ENCODE results near the gene ARHGEF39. TPM values are rescaled to one million over a fixed set of nuclear protein-coding genes. Genes with fewer than 3 reads are reported as not detected.
"Not testable (repeated sequence)": the region's sequence is repeated elsewhere in the genome, so short reads cannot be mapped to it uniquely, and the experiment has no call there.

The ARHGEF39 gene
- total RNA-seq, 1 donor from 2014 or later, result 1.2 TPM

DNA sequence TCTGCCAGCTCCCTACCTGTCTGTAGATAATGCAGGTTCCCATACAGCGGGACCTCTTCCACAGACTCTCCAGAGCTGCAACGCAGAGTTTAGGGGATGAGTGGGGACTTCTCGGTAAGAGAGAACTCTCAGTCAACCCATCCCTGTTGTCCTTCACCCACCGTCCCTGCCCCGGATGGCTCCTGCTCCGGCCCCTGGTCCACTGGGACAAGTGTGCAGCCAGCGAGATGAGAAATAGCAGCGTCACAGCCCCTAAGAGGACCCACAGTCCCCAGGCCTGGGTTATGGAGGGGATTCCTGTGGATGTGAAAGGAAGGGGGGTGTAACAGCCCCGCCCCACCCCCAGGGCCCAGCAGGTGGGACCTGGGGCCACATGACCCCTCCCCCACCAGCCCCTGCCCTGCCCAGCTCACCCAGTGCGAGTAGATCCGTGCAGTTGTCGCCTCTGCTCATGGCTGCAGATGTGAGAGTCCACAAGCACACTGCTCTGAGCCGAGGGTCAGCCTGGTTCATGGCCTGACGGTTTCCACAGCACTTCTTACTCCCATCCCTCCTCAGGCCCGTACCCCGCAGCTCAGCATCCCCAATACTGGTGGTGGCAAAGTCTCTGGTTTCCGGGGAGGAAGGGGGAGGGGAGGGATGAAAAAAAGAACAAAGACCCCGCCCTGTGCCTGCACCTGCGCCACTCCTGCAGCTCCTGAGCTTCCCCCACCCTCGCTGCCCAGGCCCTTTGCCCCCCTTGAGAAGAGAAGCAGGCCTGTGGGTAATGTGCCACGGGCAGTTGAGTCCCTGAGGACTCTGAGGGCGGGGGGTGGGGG lies 14.4 kb downstream of the ARHGEF39 start, which contains the start of gene SIT1:
SIT1 (minus strand) TSS at position 591 of the 818 bp plus-strand sequence; CDS start at position 513, 78 bp downstream.
- TF ChIP-seq, protein P1, sequence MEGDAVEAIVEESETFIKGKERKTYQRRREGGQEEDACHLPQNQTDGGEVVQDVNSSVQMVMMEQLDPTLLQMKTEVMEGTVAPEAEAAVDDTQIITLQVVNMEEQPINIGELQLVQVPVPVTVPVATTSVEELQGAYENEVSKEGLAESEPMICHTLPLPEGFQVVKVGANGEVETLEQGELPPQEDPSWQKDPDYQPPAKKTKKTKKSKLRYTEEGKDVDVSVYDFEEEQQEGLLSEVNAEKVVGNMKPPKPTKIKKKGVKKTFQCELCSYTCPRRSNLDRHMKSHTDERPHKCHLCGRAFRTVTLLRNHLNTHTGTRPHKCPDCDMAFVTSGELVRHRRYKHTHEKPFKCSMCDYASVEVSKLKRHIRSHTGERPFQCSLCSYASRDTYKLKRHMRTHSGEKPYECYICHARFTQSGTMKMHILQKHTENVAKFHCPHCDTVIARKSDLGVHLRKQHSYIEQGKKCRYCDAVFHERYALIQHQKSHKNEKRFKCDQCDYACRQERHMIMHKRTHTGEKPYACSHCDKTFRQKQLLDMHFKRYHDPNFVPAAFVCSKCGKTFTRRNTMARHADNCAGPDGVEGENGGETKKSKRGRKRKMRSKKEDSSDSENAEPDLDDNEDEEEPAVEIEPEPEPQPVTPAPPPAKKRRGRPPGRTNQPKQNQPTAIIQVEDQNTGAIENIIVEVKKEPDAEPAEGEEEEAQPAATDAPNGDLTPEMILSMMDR (IDR thresholded peaks at IDR 0.05; ENCODE audit: insufficient read depth, low read length, poor library complexity, severe bottlenecking), result no peak
- H3K36me3 ChIP-seq (ENCODE audit: control insufficient read depth, insufficient read depth, low read length), result no peaks in the 10 kb centered on the region

DNA sequence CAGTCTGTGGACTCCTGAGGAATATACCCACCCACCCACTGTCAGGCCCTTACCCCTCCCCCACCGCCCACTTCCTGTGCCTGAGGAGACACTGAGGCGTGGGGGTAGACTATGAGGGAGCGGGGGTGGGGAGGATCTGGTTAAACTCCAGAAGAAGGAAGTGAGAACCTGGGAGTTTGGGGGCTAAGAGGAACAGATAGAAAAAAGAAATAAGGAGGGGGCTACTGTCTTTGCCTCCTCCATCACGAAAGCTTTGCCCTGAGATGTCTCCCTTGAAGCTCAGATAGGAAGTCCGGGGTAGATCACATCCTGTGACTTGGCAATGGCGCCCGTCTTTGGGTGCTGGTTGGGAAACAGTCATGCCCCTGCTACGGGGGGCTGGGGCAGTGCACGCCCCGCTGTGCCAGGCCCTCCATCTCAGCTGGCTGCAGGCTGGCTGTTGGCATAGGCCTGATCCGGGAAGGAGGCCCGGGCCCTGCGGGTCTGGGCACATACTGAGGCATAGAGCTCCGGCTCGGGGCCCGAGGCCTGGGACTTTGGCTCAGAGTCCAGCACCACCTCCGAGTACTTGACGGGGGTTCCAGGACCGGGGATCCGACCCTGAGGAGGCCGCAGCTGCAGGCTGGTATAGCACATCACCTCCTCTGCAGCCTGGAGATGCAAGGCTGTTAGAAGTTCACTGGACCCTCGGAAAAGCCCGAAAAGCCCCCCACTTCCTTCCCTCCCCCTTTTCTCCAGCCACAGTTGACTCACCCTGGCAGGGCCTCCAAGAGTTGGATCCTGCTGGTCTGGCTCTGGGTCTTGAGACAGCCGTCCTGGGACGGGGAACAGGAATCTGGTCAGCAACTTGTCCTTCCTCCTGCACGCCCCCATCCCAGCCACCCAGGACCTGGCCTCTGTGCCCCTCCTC lies 15.3 kb downstream of the ARHGEF39 start:
- Histone ChIP-seq H3K27me3 (ENCODE audit: control insufficient read depth, insufficient read depth, low read length) (no peaks in the 10 kb centered on the region), H3K4me3 (ENCODE audit: low read depth, low read length) (no peak overlapping the region), H3K36me3 (ENCODE audit: control insufficient read depth, insufficient read depth, low read length) (no peaks in the 10 kb centered on the region)
- no peak for DNase-seq (ENCODE audit: low read depth)
- TF ChIP-seq, protein P1 (IDR thresholded peaks at IDR 0.05; ENCODE audit: insufficient read depth, low read length, poor library complexity, severe bottlenecking), result no peak

More for the DNA sequence above, 14.4 kb downstream of the ARHGEF39 start, which contains the start of gene SIT1:
- H3K4me3 ChIP-seq (ENCODE audit: low read depth, low read length), result no peak within 1 kb of the TSS
- DNase-seq (ENCODE audit: low read depth), result no peak
- H3K27me3 ChIP-seq (ENCODE audit: control insufficient read depth, insufficient read depth, low read length), result no peaks in the 10 kb centered on the region

DNA sequence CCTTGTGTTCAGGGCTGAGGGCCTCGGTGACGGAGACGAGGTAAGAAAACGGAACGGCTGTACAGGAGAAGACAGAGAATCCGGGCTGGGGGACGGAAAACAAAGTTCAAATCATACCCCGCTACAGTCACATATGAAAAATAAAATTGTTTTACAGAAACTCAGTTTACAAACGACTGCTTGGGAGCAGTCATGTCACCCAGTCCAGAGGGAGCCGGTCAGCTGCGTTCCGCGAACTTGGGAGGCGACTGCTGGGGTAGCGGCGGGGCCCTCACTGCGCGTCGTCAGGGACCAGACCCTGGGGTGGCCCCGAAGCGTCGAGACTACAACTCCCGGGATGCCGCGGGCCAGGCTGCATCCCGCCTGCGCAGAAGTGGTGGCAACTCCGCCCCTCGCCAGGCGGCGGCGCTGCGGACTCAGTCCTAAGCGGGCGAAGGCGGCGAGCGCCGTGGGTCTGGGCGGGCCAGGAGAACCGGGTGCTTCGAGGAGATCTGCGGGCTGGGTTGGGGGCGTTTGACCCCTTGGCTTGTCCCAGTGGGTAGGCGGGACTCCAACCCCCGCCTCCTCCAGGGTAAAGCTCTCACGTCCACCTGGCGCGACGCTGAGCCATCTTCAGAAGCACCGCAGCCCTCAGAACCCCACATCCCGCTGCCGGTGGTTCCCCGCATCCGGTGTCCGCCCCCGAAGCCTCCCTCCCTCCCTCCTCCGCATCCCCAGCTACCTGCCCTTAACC lies 18.3 kb downstream of the ARHGEF39 start:
- TF ChIP-seq, protein P1 (IDR thresholded peaks at IDR 0.05; ENCODE audit: insufficient read depth, low read length, poor library complexity, severe bottlenecking), result peak; percentile 87
- no peak for DNase-seq (ENCODE audit: low read depth)
- H3K27me3 ChIP-seq (ENCODE audit: control insufficient read depth, insufficient read depth, low read length), result no peaks in the 10 kb centered on the region
- H3K36me3 ChIP-seq (ENCODE audit: control insufficient read depth, insufficient read depth, low read length), result no peaks in the 10 kb centered on the region
- H3K4me3 ChIP-seq (ENCODE audit: low read depth, low read length), result peak overlapping the region; percentile 60

DNA sequence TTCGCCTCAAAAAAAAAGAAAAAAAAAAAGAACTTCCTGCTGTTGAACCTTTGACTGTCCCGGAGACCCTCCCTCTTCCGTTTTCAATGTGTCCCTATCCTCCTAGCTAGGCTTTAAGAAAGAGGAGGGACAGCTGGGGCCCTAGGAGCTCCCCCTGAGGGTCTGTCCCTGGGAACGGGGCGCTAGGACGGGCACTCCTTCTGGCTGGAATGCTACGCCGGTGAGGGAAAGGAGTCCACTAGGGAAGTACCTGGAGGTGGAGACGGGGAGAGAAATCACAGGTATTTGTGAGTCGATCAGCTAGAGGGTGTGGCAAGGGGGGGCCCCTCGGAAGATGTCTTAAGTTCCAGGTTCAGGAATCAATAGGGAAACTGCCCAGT lies 18.9 kb downstream of the ARHGEF39 start:
- peak overlapping the region; percentile 60 for H3K4me3 ChIP-seq (ENCODE audit: low read depth, low read length)
- DNase-seq (ENCODE audit: low read depth), result no peak
- TF ChIP-seq, protein P1 (IDR thresholded peaks at IDR 0.05; ENCODE audit: insufficient read depth, low read length, poor library complexity, severe bottlenecking), result peak; percentile 34
- H3K36me3 ChIP-seq (ENCODE audit: control insufficient read depth, insufficient read depth, low read length), result no peaks in the 10 kb centered on the region
- no peaks in the 10 kb centered on the region for H3K27me3 ChIP-seq (ENCODE audit: control insufficient read depth, insufficient read depth, low read length)

DNA sequence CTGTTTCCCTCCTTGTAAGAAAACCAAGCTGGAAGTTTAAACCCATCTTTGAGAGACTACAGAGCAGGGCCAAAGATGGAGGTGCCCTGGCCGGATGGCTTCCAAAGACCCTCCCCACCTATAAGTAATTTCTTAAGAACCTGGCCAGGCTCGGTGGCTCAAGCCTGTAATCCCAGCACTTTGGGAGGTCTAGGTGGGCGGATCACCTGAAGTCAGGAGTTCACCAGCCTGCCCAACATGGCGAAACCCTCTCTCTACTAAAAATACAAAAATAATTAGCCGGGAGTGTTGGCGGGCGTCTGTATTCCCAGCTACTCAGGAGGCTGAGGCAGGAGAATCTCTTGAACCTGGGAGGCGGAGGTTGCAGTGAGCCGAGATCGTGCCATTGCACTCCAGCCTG lies 19.3 kb downstream of the ARHGEF39 start:
- H3K4me3 ChIP-seq (ENCODE audit: low read depth, low read length), result peak overlapping the region; percentile 60
- not testable (repeated sequence) for DNase-seq (ENCODE audit: low read depth); H3K27me3 ChIP-seq (ENCODE audit: control insufficient read depth, insufficient read depth, low read length); H3K36me3 ChIP-seq (ENCODE audit: control insufficient read depth, insufficient read depth, low read length)
